HuH-7.5 (cell line): ENCODE measurements around the gene KIF4A.
"Not testable (repeated sequence)": the region's sequence is repeated elsewhere in the genome, so short reads cannot be mapped to it uniquely, and the experiment has no call there.

Experiments used
- DNase-seq: peaks from one replicate; pipeline ENCODE4 v3.0.0; 2011; ENCODE audit warnings: low spot score

The KIF4A gene

GRCh38 chrX:70289793-70290770 lies at the start of gene KIF4A, which contains the start of gene PDZD11:
Gene KIF4A (plus strand): TSS chrX:70290104. CDS start chrX:70290459, 355 bp downstream.
Gene PDZD11 (minus strand): TSS chrX:70289927. CDS start chrX:70289341, 586 bp downstream.
- peak; percentile 86 for DNase-seq

- no peak for DNase-seq
Measured at GRCh38 chrX:70240751-70241150, 49.2 kb upstream of the KIF4A start.

GRCh38 chrX:70241501-70241900 lies 48.4 kb upstream of the KIF4A start:
- no peak for DNase-seq

GRCh38 chrX:70243601-70244000 lies 46.3 kb upstream of the KIF4A start:
- not testable (repeated sequence) for DNase-seq

GRCh38 chrX:70244881-70245280 lies 45.0 kb upstream of the KIF4A start:
- no peak for DNase-seq

GRCh38 chrX:70247252-70247651 lies 42.7 kb upstream of the KIF4A start:
- no peak for DNase-seq

- no peak for DNase-seq
Measured at GRCh38 chrX:70252491-70252890, 37.4 kb upstream of the KIF4A start.

GRCh38 chrX:70253377-70254062 lies 36.4 kb upstream of the KIF4A start:
- DNase-seq, result no peak

- DNase-seq, result no peak
Measured at GRCh38 chrX:70254063-70254400, 35.9 kb upstream of the KIF4A start.

- no peak for DNase-seq
Measured at GRCh38 chrX:70254909-70255308, 35.0 kb upstream of the KIF4A start.

GRCh38 chrX:70255452-70255851 lies 34.5 kb upstream of the KIF4A start:
- DNase-seq, result no peak

- DNase-seq, result no peak
Measured at GRCh38 chrX:70257423-70258288, 32.2 kb upstream of the KIF4A start.

- DNase-seq, result no peak
Measured at GRCh38 chrX:70260104-70260503, 29.8 kb upstream of the KIF4A start, which contains the start of gene P2RY4. Gene P2RY4 (minus strand): TSS chrX:70260204. CDS start chrX:70259624, 580 bp downstream.

GRCh38 chrX:70262952-70263567 lies 26.8 kb upstream of the KIF4A start:
- DNase-seq, result peak; percentile 38

- DNase-seq, result no peak
Measured at GRCh38 chrX:70264784-70265183, 25.1 kb upstream of the KIF4A start.

- DNase-seq, result no peak
Measured at GRCh38 chrX:70268034-70268433, 21.9 kb upstream of the KIF4A start, which contains the start of gene ARR3. Gene ARR3 (plus strand): TSS chrX:70268334. CDS start chrX:70269386, 1,052 bp downstream.

GRCh38 chrX:70274029-70274428 lies 15.9 kb upstream of the KIF4A start:
- DNase-seq, result not testable (repeated sequence)

GRCh38 chrX:70279081-70279480 lies 10.8 kb upstream of the KIF4A start:
- DNase-seq, result no peak

GRCh38 chrX:70280573-70280972 lies 9.3 kb upstream of the KIF4A start:
- DNase-seq, result no peak

GRCh38 chrX:70281951-70282350 lies 8.0 kb upstream of the KIF4A start, which contains the start of gene RAB41:
Gene RAB41 (plus strand): TSS chrX:70282172. CDS start chrX:70282218, 46 bp downstream.
- no peak for DNase-seq

GRCh38 chrX:70289168-70289792 lies 624 bp upstream of the KIF4A start:
- DNase-seq, result no peak
